GM12874 (cell line): ENCODE data around the gene EEF2K.

Experiments
- CTCF ChIP-seq: IDR thresholded peaks from 2 replicates; pipeline ENCODE4 v1.5.1; 2011; ENCODE audit warnings: low read depth, mild to moderate bottlenecking, control low read depth, low read length, moderate library complexity; ENCODE audit not compliant: insufficient read depth

The EEF2K gene

GRCh38 chr16:22206013-22206841, at the start of gene EEF2K:
EEF2K (plus strand) TSS chr16:22206278; CDS start chr16:22225730, 19,452 bp downstream.
- TF ChIP-seq CTCF, result peak; percentile 90

GRCh38 chr16:22161401-22161800, 44.7 kb upstream of the EEF2K start:
- no peak for TF ChIP-seq CTCF

- no peak for TF ChIP-seq CTCF
Observed at GRCh38 chr16:22161999-22162655, 44.0 kb upstream of the EEF2K start, which contains the start of gene SDR42E2. SDR42E2 (plus strand) TSS chr16:22162506; CDS start chr16:22165583, 3,077 bp downstream.

GRCh38 chr16:22162656-22163009, 43.4 kb upstream of the EEF2K start:
- TF ChIP-seq CTCF, result no peak

GRCh38 chr16:22163806-22164205, 42.3 kb upstream of the EEF2K start:
- TF ChIP-seq CTCF, result no peak

GRCh38 chr16:22164482-22164881, 41.6 kb upstream of the EEF2K start:
- TF ChIP-seq CTCF, result no peak

- TF ChIP-seq CTCF, result no peak
Observed at GRCh38 chr16:22165508-22166285, 40.4 kb upstream of the EEF2K start.
